HG02623 (cell line): Measurements from ENCODE around the gene ZMYND8.
"Not testable (repeated sequence)": the region's sequence is repeated elsewhere in the genome, so short reads cannot be mapped to it uniquely, and the experiment has no call there.

Experiments
- ATAC-seq: cut with Tn5 transposase; IDR thresholded peaks from one replicate; pipeline ENCODE4 v1.9.1; 2021; ENCODE audit warnings: moderate library complexity; ENCODE audit not compliant: unreplicated experiment

Gene ZMYND8

DNA sequence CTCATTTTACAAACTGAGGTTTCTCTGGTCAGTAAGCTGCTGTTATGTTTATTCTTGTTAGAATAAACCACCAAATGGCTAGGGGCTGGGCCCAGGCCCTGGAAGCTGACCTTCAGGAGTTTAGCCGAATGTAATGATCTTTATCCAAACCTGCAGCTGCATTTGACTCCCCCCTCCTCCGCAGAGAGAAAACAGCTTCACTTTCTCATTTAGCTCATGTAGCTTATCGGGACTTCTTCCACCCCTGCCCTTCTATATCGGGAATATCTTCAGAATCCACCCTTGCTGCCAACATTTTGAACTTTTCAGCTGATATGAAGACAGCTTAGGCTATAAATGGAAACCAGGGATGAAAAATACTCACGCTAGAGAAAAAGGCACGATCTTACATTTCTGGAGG is 102.6 kb downstream of the ZMYND8 start:
- ATAC-seq, result no peak

DNA sequence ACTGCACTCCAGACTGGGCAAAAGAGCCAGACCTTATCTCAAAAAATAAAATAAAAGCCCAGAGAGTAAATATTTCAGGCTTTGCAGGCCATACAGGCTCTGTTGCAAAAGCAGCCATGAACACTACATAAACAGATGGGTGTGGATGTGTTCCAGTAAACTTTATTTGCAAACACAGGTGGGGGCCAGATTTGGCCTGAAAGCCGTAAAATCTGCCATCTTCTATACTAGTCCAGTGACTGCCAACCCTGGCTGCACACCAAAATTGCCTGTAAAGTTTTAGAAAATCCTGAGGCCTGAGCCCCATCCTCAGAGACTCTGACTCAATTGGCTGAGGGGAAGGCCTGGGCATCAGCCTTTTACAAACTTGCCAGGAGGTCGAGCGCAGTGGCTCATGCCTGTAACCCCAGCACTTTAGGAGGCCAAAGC is 103.6 kb downstream of the ZMYND8 start:
- ATAC-seq, result no peak

DNA sequence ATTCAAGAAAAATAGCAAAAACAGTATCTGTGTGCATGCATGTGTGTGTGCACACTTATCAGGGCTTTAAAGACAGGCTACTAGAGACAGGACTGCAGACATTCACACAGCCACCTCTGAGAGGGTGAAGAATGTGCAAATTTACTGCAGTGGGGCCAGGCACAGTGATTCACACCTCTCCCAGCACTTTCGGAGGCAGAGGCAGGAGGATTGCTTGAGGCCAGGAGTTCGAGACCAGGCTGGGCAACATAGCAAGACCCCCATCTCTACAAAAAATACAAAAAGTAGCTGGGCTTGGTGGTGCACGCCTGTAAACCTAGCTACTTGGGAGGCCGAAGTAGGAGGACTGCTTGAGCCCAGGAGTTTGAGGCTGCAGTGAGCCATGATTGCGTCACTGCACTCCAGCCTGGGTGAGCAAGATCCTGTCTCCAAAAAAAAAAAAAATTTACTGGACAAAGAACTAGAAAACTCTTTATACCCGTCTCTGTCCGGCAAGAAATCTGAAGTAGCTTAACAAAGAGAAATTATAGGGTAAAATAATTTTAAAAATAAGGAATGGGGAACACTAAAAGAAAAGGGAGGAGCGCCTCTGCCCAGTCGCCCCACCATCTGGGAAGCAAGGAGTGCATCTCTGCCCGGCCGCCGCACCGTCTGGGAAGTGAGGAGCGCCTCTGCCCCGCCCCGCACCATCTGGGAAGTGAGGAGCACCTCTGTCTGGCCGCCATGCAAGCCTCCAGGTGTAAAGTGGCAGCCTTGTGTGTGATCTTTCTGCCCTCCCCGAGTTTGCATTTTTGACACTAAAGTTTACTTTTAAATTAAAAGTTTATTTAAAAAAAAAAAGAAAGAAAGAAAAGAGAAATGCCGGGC is 105.1 kb downstream of the ZMYND8 start:
- no peak for ATAC-seq

DNA sequence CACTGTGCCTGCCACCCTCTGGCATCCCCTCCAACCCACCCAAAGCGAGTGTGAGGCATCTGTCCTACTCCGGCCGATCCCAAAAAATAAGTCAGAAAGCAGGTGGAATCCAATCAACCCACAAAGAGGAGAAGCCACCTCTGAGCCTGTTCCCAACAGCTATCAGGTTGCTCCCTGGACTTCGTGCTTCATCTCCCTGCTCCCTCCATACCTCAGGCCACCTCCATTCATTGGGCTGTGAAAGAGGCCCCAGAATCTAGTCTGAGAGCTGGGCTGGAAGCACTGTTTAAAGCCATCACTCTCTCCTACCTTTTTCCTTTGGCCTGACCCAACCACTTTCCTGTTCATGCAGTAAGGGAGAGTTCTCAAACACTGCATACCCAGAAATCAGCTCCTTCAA is 106.1 kb downstream of the ZMYND8 start:
- ATAC-seq, result no peak

DNA sequence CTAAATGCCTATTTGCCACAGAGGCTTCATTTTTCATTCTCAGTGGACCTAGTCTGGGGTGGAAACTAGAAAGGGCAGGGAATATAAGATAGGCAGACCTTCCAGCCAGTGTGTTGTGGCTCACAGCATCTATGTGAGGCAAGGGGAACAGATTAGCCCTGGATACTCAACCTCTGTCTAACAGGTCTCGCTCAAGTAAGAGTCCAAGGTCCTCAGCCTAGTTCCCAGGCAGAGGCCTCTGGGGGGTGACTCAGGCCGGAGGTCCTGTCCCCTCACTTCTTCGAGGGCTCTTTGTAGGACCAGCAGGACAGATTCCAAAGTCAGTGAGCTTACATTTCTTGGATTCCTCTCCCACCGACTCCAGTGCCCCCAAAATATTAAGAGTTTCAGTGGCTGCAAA is 106.6 kb downstream of the ZMYND8 start:
- ATAC-seq, result no peak

DNA sequence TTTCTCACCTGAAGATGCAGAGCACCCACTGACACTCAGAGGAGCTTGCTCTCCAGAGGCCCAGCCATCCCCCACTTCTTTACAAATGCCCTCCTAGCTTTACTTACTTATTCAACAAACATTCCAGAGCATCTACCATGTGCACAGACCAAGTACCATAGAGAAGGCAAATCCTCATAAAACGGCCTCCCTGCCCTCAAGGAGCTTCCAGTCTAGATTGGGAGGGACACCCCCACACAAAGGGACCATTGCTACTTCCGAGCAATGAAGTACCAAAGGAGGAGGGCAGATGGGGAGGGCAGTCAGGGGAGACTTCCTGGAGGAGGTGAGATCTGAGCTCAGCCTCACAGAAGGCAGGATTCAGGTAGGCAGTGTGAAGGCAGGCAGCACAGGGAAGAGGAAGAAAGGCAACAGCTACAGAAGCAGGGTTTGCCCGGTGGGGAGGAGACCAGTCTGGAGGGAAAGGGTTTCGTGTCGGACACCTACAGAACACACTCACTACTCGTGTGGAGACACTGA is 108.0 kb downstream of the ZMYND8 start:
- no peak for ATAC-seq

DNA sequence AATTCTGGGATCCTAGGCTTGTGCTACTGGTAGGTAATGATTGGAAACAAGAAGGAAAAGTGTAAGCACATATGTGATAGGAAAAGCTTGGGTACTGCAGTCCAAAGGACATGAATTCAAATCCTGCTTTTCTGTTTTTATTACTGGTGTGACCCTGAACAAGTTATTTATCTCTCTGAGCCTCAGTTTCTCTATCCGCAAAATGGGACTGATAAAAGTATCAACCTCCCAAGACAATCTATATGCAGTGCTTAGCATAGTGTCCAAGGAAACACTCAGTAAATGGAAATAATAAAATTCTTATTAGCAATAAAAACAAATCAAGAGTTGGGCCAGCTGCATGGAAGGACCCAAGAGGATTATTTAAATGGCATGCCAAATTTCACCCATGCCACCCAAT is 108.5 kb downstream of the ZMYND8 start:
- ATAC-seq, result no peak

DNA sequence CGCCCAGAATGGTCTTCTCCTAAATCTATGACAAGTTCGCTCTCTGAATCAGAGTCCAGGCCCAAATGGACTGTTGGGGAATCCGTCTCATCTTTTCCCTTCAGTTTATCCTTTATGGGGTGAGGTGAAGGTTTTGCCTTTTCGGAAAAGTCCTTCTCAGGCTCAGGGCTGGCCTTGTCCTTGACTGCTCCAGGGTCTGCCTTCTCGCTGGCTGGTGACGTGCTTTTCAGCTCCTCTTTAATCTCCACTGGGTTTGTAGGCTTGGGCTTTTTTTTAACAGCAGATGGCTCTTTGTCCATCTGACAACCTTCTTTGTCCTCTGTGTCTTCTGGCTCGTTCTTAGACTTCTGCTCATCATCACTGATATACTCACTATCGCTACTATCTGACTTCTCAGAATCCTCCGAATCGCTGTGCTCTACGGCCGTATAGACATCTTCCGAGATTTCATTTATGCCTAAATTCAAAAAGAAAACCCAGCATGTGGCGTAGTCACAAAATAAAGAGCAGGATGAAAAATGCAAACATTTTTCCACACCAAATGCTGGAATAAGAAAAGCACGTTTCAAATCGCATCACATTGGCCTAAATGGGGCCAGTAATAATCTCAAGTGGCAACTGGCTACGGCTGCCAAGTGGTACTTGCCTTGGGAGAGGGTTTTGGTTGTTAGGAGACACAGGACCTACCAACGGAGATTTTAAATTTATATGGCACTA is 110.3 kb downstream of the ZMYND8 start:
- no peak for ATAC-seq

DNA sequence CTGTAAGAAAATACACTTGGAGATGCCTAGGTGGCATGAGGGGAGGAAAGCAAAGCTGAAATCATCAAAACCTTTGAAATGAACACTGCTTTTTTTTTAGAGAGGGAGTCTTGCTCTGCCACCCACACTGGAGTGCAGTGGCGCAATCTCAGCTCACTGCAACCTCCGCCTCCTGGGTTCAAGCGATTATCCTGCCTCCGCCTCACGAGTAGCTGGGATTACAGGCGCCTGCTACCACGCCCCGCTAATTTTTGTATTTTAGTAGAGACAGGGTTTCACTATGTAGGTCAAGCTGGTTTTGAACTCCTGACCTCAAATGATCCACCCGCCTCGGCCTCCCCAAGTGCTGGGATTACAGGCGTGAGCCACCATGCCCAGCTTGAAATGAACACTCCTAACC is 111.3 kb downstream of the ZMYND8 start:
- ATAC-seq, result not testable (repeated sequence)

DNA sequence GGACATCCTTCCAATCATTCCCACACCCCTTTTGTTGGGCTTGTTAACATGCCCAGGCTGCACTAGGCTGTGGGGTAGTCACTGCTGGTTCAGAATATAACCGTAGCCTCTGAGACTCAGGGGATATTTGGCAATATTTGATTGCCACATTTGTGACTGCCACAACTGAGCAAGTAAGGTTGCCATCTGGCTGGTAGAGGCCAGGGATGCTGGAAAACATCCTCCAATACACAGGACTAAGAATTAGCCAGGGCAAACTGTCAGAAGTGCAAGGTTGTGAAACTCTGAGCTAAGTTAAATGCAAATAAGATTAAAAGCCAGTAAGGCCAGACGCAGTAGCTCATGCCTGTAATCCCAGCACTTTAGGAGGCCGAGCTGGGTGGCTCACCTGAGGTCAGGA is 112.0 kb downstream of the ZMYND8 start:
- ATAC-seq, result no peak

DNA sequence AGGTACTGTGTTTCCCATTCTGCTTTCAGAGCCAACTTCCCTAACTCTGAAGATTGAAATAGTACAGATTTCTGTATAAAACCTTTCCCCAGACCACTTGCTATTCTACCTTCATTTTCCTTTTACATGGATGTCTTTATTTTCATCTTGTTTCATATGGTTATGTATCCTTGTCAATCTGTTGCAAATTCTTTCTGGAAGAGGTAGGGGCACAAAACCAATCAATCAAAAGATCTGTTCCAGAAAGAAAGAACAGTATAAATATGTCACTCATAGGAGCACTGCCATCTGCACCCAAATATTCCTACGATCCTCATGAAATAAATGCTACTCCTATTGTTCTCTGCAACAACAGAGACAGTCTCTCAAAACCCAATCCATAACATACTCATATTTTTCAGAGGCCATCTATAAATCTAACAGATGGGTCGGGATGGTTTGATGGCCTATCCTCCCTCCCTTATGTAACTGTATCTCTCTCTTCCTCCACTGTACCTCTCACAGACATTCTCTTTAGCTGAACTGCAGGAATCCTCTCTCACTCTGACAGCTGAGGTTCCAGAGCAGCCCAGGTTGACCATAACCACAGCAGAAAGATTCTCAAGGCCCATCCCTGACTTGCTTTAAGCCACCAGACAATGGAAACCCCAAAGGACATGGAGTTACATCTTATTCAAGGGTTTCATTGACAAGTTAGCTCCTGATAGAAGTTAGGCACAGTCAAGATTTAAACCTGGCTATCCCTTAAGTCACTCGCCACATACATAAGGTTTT is 112.8 kb downstream of the ZMYND8 start:
- ATAC-seq, result no peak

DNA sequence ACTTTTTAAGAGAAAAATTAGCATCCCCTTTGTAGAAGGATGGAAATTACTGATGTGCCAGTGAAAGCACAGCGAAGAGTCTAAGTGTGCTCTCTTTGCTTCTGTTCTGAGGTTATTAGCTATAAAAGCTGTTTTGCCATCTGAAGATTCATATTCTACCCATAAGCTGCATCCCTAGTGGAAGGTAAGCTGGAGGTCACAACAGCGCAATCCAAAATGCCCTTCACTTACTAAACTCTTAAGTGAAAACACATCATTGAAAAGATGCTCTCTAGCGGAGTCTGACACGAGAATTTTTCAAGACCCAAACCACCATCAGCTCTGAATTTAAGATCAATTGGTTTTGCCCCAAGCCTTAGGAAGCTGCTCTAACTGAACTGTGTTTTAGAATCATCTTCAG is 113.5 kb downstream of the ZMYND8 start:
- no peak for ATAC-seq

DNA sequence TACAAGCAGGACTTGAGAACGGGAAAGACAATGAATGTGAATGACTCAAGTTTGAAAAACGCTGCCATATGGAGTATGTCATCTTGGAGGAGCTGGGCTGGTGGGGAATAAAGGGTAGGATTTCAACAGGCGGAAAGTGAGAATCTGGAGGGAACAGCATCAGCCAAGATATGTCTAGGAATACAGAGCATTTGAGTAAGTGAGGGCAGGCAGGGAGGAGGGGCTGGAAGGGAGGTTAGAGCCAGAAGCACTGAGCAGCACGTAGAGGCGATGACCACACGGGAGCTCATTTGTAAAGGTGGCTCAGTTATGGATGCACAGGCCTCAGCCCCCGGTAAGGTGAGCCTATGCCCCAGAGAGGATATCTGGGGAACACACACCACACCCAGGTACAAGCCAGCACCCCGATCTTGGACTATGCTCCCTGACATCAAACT is 115.1 kb downstream of the ZMYND8 start:
- no peak for ATAC-seq

DNA sequence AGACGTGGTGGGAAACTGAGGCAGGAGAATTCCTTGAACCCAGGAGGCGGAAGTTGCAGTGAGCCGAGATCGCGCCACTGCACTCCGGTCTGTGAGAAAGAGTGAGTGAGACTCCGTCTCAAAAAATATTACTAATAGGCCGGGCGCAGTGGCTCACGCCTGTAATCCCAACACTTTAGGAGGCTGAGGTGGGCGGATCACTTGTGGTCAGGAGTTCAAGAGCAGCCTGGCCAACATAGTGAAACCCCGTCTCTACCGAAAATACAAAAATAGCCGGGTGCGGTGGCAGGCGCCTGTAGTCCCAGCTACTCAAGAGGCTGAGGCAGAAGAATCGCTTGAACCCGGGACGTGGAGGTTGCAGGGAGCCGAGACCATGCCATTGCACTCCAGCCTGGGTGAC is 116.4 kb downstream of the ZMYND8 start:
- not testable (repeated sequence) for ATAC-seq

DNA sequence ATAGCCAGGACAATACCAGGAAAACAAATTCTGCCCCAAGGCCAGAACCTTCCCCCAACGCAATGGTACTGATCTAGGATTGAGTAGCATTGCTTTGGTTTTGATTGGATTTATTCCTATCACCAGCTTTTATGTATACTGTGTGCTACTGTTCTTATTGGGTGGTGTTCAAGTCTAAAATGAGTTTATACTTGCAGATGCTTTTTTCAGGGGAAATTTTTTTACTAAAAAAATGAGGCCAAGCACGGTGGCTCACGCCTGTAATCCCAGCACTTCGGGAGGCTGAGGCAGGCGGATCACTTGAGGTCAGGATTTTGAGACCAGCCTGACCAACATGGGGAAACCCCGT is 116.8 kb downstream of the ZMYND8 start:
- no peak for ATAC-seq

DNA sequence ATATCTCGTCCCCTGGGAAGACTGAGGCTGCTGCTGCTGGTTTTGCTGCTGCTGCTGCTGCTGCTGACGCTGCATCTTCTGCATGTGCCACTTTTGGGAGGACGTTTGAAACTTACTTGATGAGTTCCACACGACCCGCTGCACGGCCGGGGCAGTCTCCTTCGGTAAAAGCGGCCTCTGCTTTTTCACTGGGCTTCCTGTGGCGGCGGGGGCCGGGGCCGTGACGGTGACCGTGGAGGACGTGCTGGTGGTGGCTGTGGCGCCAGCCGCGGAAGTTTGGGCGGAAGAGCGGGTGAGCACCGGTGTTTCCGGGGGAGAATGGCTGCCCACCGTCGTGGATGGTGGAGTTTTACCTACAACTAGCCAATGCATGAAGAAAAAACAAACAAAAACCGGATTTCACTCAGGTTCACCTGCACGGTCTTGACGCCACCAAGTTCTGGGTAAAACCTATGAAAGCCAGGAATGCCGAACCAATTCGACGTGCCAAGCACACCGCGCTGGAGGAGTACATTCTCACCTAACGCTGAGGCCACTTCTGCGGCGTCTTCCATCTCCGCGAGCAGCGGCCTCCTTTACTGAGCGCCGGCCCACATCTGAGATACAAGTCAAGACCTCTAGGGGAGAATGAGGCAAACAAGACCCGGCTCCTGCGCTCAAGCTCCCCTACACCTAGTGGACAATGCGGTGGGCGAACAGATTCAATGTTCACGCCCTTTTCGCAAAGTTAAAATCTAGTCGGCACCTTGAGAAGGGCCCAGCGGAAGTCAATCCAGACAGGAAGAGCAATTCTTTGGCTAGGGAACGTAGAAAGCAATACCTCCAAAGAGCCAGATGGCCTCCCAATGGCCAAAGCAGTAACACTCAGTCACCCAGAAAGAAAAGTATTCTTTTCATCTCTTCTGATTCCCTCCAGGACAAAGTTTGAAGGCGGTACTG is 117.5 kb downstream of the ZMYND8 start:
- ATAC-seq, result no peak

DNA sequence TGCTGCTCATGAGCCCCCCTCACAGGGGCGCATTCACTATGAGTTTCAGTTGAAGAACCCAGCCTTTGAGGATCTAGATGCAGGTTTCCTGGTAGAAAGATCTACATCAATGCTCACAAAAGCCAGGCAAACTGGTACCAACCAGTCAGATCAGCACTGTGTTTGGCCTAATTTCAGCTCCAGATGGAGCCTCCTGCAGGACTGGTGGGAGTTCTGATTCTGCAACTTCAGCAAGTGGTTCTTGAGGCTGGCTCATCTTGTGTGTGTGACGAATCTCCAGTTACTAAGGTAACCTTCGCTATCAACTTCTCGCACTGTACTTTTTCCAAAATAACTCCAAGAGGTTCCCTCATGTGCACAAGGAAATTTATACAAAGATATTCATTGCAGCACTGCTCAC is 118.8 kb downstream of the ZMYND8 start:
- no peak for ATAC-seq

DNA sequence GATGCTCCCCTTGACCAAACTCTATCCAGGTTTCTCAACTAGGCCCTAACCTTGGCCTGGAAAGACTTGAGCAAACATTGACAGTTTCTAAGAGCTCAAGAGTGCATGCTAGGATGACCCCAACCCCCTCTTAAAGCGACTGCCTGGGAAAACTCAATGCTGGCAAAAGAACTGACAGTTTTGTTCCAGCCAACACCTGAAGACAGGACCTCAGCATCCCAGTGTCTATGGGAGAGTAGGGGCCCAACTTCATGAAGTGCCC is 119.9 kb downstream of the ZMYND8 start:
- ATAC-seq, result no peak

DNA sequence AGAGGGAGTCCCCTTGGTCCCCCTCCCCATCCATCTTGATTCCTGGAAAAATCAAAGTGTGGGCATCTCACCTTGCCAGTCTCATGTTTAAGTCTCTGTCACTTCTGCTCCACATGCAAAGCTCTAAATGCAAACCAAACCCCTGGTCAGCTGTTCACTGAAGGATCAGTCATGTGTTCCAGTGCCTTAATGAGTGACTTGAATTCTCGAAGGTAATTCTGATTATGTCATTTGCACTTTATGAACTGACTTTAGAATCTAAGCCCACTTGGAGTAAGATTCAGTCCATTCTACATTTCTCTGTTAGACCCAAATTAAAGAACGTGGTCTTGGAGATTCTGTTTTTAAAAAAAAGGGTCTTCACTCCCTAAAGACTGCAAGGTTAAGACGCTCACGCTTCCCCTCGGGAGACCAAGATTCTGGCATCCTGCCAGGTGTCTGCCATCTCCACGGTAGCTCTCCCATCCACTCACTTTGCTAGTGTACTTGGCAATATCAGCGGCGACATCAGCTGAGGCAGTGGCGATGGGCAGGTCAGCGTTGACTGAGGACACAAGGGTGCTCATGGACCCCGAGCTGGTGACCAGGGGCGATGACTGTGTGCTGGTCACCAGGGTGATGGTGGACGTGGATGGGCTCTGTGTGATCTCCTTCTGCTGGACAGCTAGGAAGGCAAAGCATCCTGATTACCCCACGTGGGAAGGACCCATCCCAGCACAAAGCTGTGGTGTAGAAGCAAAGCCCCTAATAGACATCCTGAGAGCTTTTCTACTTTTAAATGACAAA is 120.5 kb downstream of the ZMYND8 start:
- no peak for ATAC-seq

DNA sequence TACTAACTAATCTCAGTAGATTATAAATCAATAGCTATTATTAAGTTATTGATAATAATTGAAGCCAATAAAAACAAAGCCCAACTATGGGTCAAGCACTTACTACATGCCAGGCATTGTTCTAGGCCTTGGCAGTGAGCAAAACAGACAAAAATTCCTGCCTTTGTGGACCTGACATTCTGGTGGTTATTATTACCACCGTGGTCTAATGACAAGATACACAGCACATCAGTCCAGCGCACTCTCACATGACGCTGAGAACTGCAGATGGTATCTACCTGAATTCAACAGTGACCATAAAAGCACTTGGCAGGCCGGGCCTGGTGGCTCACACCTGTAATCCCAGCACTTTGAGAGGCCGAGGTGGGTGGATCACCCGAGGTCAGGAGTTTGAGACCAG is 121.4 kb downstream of the ZMYND8 start:
- no peak for ATAC-seq
